GM12875 (cell line): ENCODE results near the gene UGT1A7.

Experiments used
- H3K4me3 ChIP-seq: one replicate; pipeline ENCODE4 v1.5.1; 2011; ENCODE audit warnings: low read depth, low read length, control low read depth
- CTCF ChIP-seq: IDR thresholded peaks from 2 replicates; pipeline ENCODE4 v1.5.1; 2011; ENCODE audit warnings: low read depth, mild to moderate bottlenecking, control low read depth, inconsistent platforms, low read length, moderate library complexity, borderline replicate concordance; ENCODE audit not compliant: insufficient read depth

UGT1A7 gene

GRCh38 chr2:233766416-233766815 is 84.7 kb downstream of the UGT1A7 start:
- TF ChIP-seq CTCF: no peak
- H3K4me3 ChIP-seq: no peak overlapping the region

DNA sequence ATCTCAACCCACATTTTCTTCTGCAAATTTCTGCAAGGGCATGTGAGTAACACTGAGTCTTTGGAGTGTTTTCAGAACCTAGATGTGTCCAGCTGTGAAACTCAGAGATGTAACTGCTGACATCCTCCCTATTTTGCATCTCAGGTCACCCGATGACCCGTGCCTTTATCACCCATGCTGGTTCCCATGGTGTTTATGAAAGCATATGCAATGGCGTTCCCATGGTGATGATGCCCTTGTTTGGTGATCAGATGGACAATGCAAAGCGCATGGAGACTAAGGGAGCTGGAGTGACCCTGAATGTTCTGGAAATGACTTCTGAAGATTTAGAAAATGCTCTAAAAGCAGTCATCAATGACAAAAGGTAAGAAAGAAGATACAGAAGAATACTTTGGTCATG is 86.4 kb downstream of the UGT1A7 start:
- TF ChIP-seq CTCF: no peak
- no peak overlapping the region for H3K4me3 ChIP-seq

DNA sequence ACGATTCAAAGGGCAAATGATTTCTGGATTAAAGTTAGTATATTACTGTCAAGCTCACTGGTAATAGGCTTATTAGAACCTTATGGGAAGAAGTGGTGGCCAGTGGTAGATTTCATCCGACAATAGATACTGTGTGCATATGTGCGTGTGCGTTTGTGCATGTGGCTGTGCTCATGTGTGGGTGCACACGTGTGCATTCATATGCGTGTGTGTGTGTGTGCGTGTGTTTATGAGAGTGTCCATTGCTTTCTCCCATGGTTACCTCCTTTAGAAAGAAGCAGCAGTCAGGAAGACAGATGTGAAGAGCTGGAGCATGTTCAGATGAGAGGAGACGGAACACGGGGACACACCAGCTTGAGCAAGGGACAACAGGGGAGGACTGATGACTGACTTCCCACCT is 87.6 kb downstream of the UGT1A7 start:
- no peak for TF ChIP-seq CTCF
- no peak overlapping the region for H3K4me3 ChIP-seq

GRCh38 chr2:233772153-233772552 is 90.5 kb downstream of the UGT1A7 start:
- no peak for TF ChIP-seq CTCF
- H3K4me3 ChIP-seq: no peak overlapping the region

- TF ChIP-seq CTCF: no peak
- no peak overlapping the region for H3K4me3 ChIP-seq
Measured at GRCh38 chr2:233772583-233772982, 90.9 kb downstream of the UGT1A7 start.

GRCh38 chr2:233773854-233774253 is 92.2 kb downstream of the UGT1A7 start:
- H3K4me3 ChIP-seq: no peak overlapping the region
- TF ChIP-seq CTCF: no peak

DNA sequence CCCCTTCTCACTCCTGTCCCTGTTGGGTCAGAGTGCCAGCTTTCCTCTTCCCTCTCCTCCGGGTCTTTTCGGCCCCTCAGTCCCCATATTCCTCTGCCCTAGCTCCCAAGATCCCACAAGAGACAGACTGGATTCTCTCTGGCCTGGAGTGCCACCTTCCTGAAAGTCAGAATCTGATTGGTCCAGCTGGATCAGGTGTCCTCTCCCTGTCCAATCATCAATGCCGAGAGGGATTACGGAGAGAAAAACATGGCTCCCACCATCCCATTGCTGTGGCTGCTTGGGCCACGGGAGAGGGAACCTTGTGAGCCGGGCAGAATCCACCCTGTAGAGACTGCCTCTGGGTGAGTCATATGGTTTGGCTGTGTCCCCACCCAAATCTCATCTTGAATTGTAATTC is 93.7 kb downstream of the UGT1A7 start:
- no peak overlapping the region for H3K4me3 ChIP-seq
- TF ChIP-seq CTCF: no peak
